Thymus (tissue), 11 donors: ENCODE measurements around the gene STN1. TPM values are rescaled to one million over a fixed set of nuclear protein-coding genes. Genes with fewer than 3 reads are reported as not detected.

Experiments
- DNase-seq, 9 donors: peaks; one replicate each; pipeline ENCODE4 v3.0.0-alpha.2; 2013; ENCODE audit warnings: low spot score in 9 of 9, low read depth in 6 of 9, missing footprints in 1 of 9
- H3K27ac ChIP-seq, 2 donors: one replicate each; pipeline ENCODE4 v1.5.1; 2013; ENCODE audit warnings: control low read depth in 1 of 2, low read depth in 1 of 2, low read length in 1 of 2, mild to moderate bottlenecking in 1 of 2, moderate library complexity in 1 of 2
- H3K27me3 ChIP-seq, 2 donors: one replicate each; pipeline ENCODE4 v1.5.1; 2013; ENCODE audit warnings: low read length in 1 of 2; ENCODE audit not compliant: control insufficient read depth in 2 of 2, insufficient read depth in 1 of 2
- H3K36me3 ChIP-seq, 2 donors: one replicate each; pipeline ENCODE4 v1.5.1; 2013; ENCODE audit warnings: low read length in 1 of 2, mild to moderate bottlenecking in 1 of 2, moderate library complexity in 1 of 2; ENCODE audit not compliant: control insufficient read depth in 2 of 2, insufficient read depth in 2 of 2
- H3K4me1 ChIP-seq, 2 donors: one replicate each; pipeline ENCODE4 v1.5.1; 2013; ENCODE audit warnings: low read length in 2 of 2; ENCODE audit not compliant: control insufficient read depth in 2 of 2, insufficient read depth in 2 of 2
- H3K4me3 ChIP-seq, 2 donors: one replicate each; pipeline ENCODE4 v1.5.1; 2013; ENCODE audit warnings: low read length in 2 of 2, control low read depth in 1 of 2, mild to moderate bottlenecking in 1 of 2
- H3K9me3 ChIP-seq, 2 donors: one replicate each; pipeline ENCODE4 v1.5.1; 2013; ENCODE audit warnings: low read length in 1 of 2, mild to moderate bottlenecking in 1 of 2; ENCODE audit not compliant: control insufficient read depth in 2 of 2, insufficient read depth in 1 of 2
- WGBS: extraction: QIAGEN DNeasy Blood & Tissue Kit; methylation state at CpG from one replicate; pipeline ENCODE4 v1.1.7; 2013; 5-methylcytosine and 5-hydroxymethylcytosine counted together
- polyA plus RNA-seq: library from polyadenylated mRNA; stranded (reverse); fragments of 200-250 nt; gene quantifications from one replicate; pipeline ENCODE4 v1.2.3, GENCODE V29; 2013
- total RNA-seq: library from RNA; stranded (reverse); fragments of 120-200 nt; gene quantifications from one replicate; pipeline ENCODE4 v1.2.4, GENCODE V29; 2013
- donor health status: healthy.

Gene STN1
- total and polyA plus RNA-seq, 2 donors = 25.0 to 34.8 TPM

DNA sequence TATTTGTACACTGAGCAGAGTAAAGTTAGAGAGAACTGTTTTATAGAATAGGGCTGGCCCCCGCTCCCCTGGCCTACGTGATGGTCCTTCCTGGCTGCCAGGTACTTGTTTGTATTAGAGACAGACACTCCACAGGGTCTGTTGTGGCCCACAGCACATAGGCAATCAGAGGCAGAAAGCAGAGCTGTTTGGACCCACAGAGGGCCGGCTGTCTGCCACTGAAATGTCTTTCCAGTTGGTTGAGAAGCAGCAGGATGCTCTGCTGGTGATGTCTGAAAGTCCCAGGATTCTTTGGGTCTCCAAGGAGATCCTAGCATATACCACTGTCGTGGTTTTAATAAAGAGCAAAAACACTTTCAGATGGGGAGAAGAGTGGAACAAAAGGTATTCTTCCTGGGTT is 5.2 kb downstream of the STN1 start:
- no peak overlapping the region for H3K4me3 ChIP-seq
- H3K4me1 ChIP-seq = peaks cover 40 to 71% of the 10 kb centered on the region in 2 donors
- peaks cover 0 to 6% of the 10 kb centered on the region in 2 donors for H3K36me3 ChIP-seq
- H3K9me3 ChIP-seq = peaks cover 0 to 7% of the 10 kb centered on the region in 2 donors
- no peaks in the 10 kb centered on the region for H3K27me3 ChIP-seq
- H3K27ac ChIP-seq = peak overlapping the region; percentile 70 to 95
- no peak for DNase-seq
- WGBS = 93% methylated on average over 4 of the region's 4 CpGs

DNA sequence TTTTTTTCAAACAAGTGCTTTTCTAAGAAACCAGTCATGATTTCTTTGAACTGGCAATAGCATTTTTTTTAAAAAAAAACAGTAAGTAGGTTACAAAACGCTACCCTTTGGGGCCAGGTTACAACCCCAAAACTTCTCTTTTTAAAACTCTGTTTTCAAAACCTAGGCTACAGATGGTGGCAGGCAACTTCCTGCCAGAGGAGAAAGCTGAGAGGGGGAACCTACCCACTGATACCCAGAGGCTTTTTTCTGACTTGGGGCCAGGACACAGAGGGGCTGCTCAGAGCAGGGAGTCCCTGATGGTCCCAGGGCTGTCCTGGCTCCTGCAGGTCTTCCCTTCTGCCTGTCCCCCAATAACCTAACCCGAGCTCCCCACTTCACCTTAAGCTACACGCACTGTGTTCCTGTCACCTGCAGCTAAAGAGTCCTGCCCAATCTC is 6.9 kb downstream of the STN1 start:
- peaks cover 37 to 60% of the 10 kb centered on the region in 2 donors for H3K4me1 ChIP-seq
- peak overlapping the region in 1 of 2 donors; percentile 33 for H3K4me3 ChIP-seq
- H3K27me3 ChIP-seq = no peaks in the 10 kb centered on the region
- H3K9me3 ChIP-seq = peaks cover 0 to 7% of the 10 kb centered on the region in 2 donors
- WGBS = 4% methylated on average over 3 of the region's 3 CpGs
- H3K36me3 ChIP-seq = peaks cover 0 to 6% of the 10 kb centered on the region in 2 donors
- peak overlapping the region; percentile 90 to 95 for H3K27ac ChIP-seq
- DNase-seq = peak in 5 of 9 donors; percentile 60 to 88 (median 64)

DNA sequence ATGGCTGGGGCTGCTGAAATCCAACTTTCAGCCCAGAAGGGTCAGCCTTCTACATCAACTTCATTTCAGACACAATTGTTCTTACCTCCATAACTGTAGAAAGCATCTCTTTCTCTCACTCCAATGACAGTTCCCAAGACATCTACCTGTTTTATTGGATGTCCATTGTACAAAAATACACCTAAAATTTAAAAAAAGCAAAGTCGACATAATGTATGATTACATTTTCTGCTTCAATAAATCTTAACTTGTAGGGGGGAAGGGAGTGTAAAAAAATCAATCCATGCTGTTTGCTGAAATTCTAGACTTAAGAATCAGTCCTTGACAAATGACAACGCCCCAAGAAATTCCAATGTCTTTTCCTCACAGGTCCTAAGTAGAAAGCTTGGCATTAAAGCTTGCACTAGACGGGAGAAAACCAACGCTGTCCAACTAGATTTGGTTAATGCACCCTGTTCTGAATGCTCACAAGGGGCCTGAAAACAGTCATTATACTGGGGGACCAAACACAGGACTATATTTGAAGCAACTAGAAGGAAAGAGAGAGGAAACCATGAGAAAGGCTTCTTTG is 7.5 kb downstream of the STN1 start:
- H3K4me3 ChIP-seq = peak overlapping the region; percentile 28 to 33
- H3K36me3 ChIP-seq = peaks cover 0 to 6% of the 10 kb centered on the region in 2 donors
- WGBS = 8% methylated on average over 4 of the region's 4 CpGs
- DNase-seq = peak in 2 of 9 donors; percentile 12 to 21
- H3K4me1 ChIP-seq = peaks cover 33 to 55% of the 10 kb centered on the region in 2 donors
- peak overlapping the region; percentile 88 to 95 for H3K27ac ChIP-seq
- H3K27me3 ChIP-seq = no peaks in the 10 kb centered on the region
- H3K9me3 ChIP-seq = peaks cover 0 to 7% of the 10 kb centered on the region in 2 donors

DNA sequence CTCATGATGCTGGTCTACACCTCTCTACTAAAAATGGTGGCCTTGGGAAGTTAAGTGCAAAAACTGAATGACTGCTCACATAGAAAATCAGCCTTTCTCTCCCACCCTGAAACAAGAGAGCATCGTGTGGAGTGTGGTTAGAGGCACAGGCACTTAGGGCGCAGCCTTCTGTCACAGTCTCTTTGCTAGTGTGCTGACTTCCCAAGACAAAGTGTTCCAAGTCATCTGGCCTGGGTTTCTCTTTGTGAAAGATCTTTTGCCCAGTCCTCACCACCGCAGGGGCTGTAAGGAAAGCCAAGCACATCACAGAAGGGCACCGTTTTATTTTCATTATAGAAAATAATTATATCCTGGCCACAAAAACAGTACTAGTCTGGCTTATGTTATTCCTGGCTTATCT is 12.5 kb downstream of the STN1 start:
- DNase-seq = peak in 1 of 9 donors; percentile 18
- WGBS = 67% methylated on average over 4 of the region's 4 CpGs
- peaks cover 17 to 25% of the 10 kb centered on the region in 2 donors for H3K4me1 ChIP-seq
- no peaks in the 10 kb centered on the region for H3K9me3 ChIP-seq
- H3K36me3 ChIP-seq = peaks cover 10 to 21% of the 10 kb centered on the region in 2 donors
- no peaks in the 10 kb centered on the region for H3K27me3 ChIP-seq
- no peak overlapping the region for H3K27ac ChIP-seq
- H3K4me3 ChIP-seq = no peak overlapping the region

DNA sequence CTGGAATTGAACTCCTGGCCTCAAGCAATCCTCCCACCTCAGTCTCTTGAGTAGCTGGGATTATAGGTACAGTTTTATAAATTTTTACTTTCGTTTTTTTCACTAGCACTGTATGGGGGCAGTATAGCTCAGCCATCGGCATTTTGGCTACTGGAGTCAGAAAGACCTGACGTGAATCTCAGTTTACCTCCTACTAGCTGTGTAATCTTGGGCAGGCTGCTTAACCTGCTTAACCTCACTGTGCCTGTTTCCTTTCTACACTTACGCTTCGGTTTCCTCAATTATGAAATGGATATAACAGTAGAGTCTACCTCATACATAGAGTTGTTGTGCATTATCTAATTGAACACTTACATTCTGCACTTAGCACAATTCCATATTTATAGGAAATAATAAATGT is 16.7 kb downstream of the STN1 start:
- 77% methylated on average over 5 of the region's 5 CpGs for WGBS
- H3K4me1 ChIP-seq = peaks cover 0 to 4% of the 10 kb centered on the region in 2 donors
- no peaks in the 10 kb centered on the region for H3K27me3 ChIP-seq
- DNase-seq = no peak
- no peak overlapping the region for H3K27ac ChIP-seq
- H3K36me3 ChIP-seq = peaks cover 29 to 49% of the 10 kb centered on the region in 2 donors
- H3K4me3 ChIP-seq = no peak overlapping the region
- H3K9me3 ChIP-seq = no peaks in the 10 kb centered on the region

DNA sequence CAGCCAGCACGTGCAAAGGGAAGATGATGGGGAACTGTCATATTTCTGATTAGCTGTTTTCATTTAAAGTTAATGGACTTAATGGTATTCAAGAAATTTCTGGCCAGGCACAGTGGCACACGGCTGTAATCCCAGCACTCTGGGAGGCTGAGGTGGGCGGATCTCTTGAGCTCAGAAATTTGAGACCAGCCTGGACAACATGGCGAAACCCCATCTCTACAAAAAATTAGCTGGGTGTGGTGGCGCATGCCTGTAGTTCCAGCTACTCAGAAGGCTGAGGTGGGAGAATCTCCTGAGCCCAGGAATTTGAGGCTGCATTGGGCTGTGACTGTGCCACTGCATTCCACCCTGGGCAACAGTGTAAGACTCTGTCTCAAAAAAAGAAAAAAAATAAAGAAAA is 18.7 kb downstream of the STN1 start:
- Histone ChIP-seq H3K36me3 (peaks cover 30 to 49% of the 10 kb centered on the region in 2 donors), H3K27me3 (no peaks in the 10 kb centered on the region), H3K4me3 (no peak overlapping the region), H3K4me1 (no peaks in the 10 kb centered on the region), H3K9me3 (no peaks in the 10 kb centered on the region), H3K27ac (no peak overlapping the region)
- DNase-seq = no peak
- WGBS = 99% methylated on average over 5 of the region's 5 CpGs

DNA sequence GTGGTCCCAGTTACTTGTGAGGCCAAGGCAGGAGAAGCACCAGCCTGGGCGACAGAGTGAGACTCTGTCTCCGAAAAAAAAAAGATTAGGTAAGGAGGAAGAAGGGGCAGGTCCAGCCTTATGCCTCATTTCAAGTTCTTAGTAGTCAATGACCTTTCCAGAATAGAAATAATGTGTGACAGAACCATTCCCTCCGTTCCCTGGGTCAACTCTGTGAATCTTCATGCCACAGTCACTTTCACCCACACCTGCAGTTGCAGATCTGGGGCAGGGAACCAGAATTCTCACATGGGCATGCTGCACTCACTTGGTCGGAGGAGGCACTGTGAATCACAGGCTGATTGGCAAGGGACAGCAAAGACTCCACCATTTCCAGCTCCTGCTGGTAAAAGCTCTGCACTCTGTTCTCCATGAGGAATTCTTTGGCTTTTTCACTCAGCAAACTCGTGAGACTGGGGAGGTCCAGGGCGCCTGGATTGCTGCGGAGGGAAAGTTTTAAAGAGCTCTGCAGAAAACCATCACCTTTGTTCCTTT is 20.7 kb downstream of the STN1 start:
- DNase-seq = no peak
- Histone ChIP-seq H3K27ac (no peak overlapping the region), H3K4me1 (no peaks in the 10 kb centered on the region), H3K36me3 (peaks cover 31 to 44% of the 10 kb centered on the region in 2 donors), H3K27me3 (no peaks in the 10 kb centered on the region), H3K4me3 (no peak overlapping the region), H3K9me3 (no peaks in the 10 kb centered on the region)
- 96% methylated on average over 7 of the region's 7 CpGs for WGBS

DNA sequence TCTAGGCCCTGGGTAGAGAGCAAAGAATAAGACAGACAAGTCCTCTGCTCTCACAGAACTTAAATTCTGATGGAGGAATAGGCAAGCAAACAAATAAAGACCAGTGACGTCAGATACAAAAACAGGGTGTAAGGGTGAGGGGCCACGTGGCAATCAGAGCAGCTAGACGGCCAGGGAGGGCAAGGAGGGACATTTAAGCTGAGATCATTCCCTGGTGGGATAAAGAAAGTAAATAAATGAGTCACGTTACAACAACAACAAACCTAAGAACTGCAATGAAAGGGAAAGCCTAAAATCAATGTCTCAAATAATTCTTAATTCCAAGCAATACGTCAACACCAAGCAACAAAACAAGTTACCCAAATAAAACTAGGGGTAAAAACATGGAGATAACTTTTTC is 21.8 kb downstream of the STN1 start:
- H3K27me3 ChIP-seq = no peaks in the 10 kb centered on the region
- no peak for DNase-seq
- H3K36me3 ChIP-seq = peaks cover 29 to 46% of the 10 kb centered on the region in 2 donors
- WGBS = 96% methylated on average over 5 of the region's 5 CpGs
- H3K27ac ChIP-seq = no peak overlapping the region
- no peak overlapping the region for H3K4me3 ChIP-seq
- no peaks in the 10 kb centered on the region for H3K9me3 ChIP-seq
- H3K4me1 ChIP-seq = no peaks in the 10 kb centered on the region

DNA sequence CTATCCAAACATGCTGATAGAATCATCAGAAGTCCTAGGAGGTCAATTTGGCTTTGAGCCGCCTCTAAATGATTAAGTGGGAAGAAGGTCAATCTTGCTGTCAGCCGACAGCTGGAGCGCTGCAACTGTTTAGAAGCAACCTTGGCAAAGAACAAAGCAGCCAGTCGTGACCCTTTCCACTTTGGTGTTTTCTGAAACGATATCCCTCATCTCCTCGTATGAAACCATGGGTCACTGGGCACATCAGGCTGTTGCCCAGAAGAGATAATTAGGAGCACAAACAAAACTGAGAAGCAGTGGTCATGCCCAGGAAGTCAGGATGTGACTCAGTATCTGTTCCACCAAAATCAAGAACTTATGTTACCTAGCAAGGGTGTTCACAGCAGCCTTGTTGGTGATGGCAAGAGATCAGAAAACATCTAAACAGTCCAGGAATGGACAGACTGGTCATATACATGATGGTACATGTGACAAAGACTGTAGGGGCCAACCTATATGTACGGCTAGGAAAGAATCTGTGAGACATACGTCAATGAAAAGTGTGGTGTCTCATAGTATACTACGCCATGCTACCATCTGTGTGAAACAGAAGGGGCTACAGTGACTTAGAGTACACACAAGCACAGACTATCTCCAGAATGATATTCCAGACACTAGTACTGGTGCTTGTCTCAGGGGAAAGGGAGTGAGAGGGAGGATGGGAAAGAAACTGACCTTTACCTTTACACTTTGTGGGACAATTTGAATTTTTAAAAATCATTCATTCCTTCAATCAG is 22.4 kb downstream of the STN1 start:
- Histone ChIP-seq H3K36me3 (peaks cover 27 to 50% of the 10 kb centered on the region in 2 donors), H3K27ac (no peak overlapping the region), H3K27me3 (no peaks in the 10 kb centered on the region), H3K4me1 (peaks cover 0 to under 1% of the 10 kb centered on the region in 2 donors), H3K4me3 (no peak overlapping the region), H3K9me3 (no peaks in the 10 kb centered on the region)
- 91% methylated on average over 9 of the region's 9 CpGs for WGBS
- DNase-seq = no peak
